ENCODE measurements around the gene CHN2. TPM values are rescaled to one million over a fixed set of nuclear protein-coding genes. Genes with fewer than 3 reads are reported as not detected.

CHN2 gene
- total RNA-seq, 1 experiment from 2014 or later, result 5.1 TPM

GRCh38 chr7:29353810-29354209 is 159.2 kb downstream of the CHN2 start:
- Mint-ChIP-seq H3K4me1 (ENCODE audit: insufficient read depth, unreplicated experiment) (peaks cover 19% of the 10 kb centered on the region), H3K27ac (ENCODE audit: low read depth, unreplicated experiment) (no peak overlapping the region), H3K36me3 (ENCODE audit: insufficient read depth, unreplicated experiment) (peaks cover 23% of the 10 kb centered on the region), H3K4me3 (ENCODE audit: unreplicated experiment) (no peak overlapping the region), H3K9me3 (ENCODE audit: unreplicated experiment) (no peaks in the 10 kb centered on the region), H3K27me3 (ENCODE audit: insufficient read depth, unreplicated experiment) (no peaks in the 10 kb centered on the region)
- no TSS peak for BruUV-seq (replicated peaks)
- intact Hi-C loops (cut with micrococcal nuclease), result no loop called here
- no peak for DNase-seq (ENCODE audit: unreplicated experiment)
- no peak for TF ChIP-seq CTCF (IDR thresholded peaks at IDR 0.05; ENCODE audit: unreplicated experiment)
- CTCF ChIA-PET, result no interaction called here
- POLR2A ChIA-PET, result no interaction called here

- no peak for TF ChIP-seq CTCF (IDR thresholded peaks at IDR 0.05; ENCODE audit: unreplicated experiment)
- Mint-ChIP-seq H3K27me3 (ENCODE audit: insufficient read depth, unreplicated experiment) (no peaks in the 10 kb centered on the region), H3K36me3 (ENCODE audit: insufficient read depth, unreplicated experiment) (peaks cover 24% of the 10 kb centered on the region), H3K27ac (ENCODE audit: low read depth, unreplicated experiment) (no peak overlapping the region), H3K4me3 (ENCODE audit: unreplicated experiment) (no peak overlapping the region), H3K9me3 (ENCODE audit: unreplicated experiment) (no peaks in the 10 kb centered on the region), H3K4me1 (ENCODE audit: insufficient read depth, unreplicated experiment) (peaks cover 14% of the 10 kb centered on the region)
- no TSS peak for BruUV-seq (replicated peaks)
- DNase-seq (ENCODE audit: unreplicated experiment), result no peak
- ChIA-PET CTCF (no interaction called here), POLR2A (interaction anchor here (1.0 kb wide), 1 partner anchor 204 kb away, joined by 3 read pairs; no protein-coding TSS in a partner anchor)
- intact Hi-C loops (cut with micrococcal nuclease), result no loop called here
These were observed 159.8 kb downstream of the CHN2 start for GRCh38 chr7:29354340-29354739.

DNA sequence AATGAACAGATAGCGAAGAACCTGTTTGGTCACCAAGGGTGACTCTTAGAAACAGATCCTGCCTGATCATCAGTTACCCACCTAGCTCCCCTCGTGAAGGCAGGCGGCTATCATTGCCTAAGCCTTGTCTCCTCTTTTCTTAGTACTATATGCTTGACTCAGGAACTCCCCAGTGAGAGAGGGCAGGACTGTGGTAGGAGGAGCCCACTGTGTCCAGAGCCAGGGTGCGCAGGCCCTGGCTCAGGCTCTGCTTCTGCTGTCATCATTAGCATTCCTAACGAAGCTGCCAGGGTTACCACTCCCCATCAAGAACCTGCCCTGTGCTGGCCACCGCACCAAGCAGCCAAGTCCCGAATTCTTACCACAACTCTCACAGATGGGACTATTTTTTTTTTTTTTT is 160.8 kb downstream of the CHN2 start:
- no peaks in the 10 kb centered on the region for H3K9me3 Mint-ChIP-seq (ENCODE audit: unreplicated experiment)
- intact Hi-C loops (cut with micrococcal nuclease), result no loop called here
- H3K36me3 Mint-ChIP-seq (ENCODE audit: insufficient read depth, unreplicated experiment), result peaks cover 24% of the 10 kb centered on the region
- H3K4me3 Mint-ChIP-seq (ENCODE audit: unreplicated experiment), result no peak overlapping the region
- peaks cover 3% of the 10 kb centered on the region for H3K4me1 Mint-ChIP-seq (ENCODE audit: insufficient read depth, unreplicated experiment)
- no TSS peak for BruUV-seq (replicated peaks)
- no peak for DNase-seq (ENCODE audit: unreplicated experiment)
- POLR2A ChIA-PET, result no interaction called here
- H3K27me3 Mint-ChIP-seq (ENCODE audit: insufficient read depth, unreplicated experiment), result no peaks in the 10 kb centered on the region
- no peak for TF ChIP-seq CTCF (IDR thresholded peaks at IDR 0.05; ENCODE audit: unreplicated experiment)
- CTCF ChIA-PET, result interaction anchor here (0.7 kb wide), 1 partner anchor 108 kb away, joined by 3 read pairs; no protein-coding TSS in a partner anchor
- no peak overlapping the region for H3K27ac Mint-ChIP-seq (ENCODE audit: low read depth, unreplicated experiment)

DNA sequence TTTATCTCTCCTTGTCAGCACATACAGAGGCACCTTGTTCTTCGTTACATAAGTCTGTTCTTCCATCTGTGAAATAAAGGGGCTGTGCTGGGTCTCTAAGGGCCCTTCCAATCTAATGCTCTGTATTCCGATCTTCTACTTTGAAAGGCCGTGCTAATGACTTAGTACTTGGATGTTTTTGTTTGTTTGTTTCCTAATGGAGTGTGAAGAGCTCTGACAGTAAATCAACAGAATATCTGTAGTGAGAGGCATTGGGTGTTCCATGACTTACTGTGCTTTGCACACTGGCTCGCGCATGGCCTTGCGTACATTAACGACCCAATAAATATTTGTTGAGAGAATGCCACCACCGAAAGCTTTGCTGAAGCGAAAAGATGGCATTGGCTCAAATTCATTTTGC is 162.1 kb downstream of the CHN2 start:
- no peak for TF ChIP-seq CTCF (IDR thresholded peaks at IDR 0.05; ENCODE audit: unreplicated experiment)
- CTCF ChIA-PET, result interaction anchor here (0.6 to 2.1 kb wide), 2 partner anchors 167 kb away, joined by 3 to 6 read pairs; no protein-coding TSS in a partner anchor

More for the DNA sequence above, 162.1 kb downstream of the CHN2 start:
- Mint-ChIP-seq H3K4me1 (ENCODE audit: insufficient read depth, unreplicated experiment) (no peaks in the 10 kb centered on the region), H3K4me3 (ENCODE audit: unreplicated experiment) (no peak overlapping the region), H3K9me3 (ENCODE audit: unreplicated experiment) (no peaks in the 10 kb centered on the region), H3K36me3 (ENCODE audit: insufficient read depth, unreplicated experiment) (peaks cover 24% of the 10 kb centered on the region), H3K27ac (ENCODE audit: low read depth, unreplicated experiment) (no peak overlapping the region), H3K27me3 (ENCODE audit: insufficient read depth, unreplicated experiment) (no peaks in the 10 kb centered on the region)
- no peak for DNase-seq (ENCODE audit: unreplicated experiment)
- no TSS peak for BruUV-seq (replicated peaks)
- intact Hi-C loops (cut with micrococcal nuclease), result no loop called here
- POLR2A ChIA-PET, result interaction anchor here (1.3 kb wide), 1 partner anchor 13 kb away, joined by 4 read pairs; no protein-coding TSS in a partner anchor
